Measurements from ENCODE around the gene WDPCP. TPM values are rescaled to one million over a fixed set of nuclear protein-coding genes. Genes with fewer than 3 reads are reported as not detected.

Gene WDPCP
- total and polyA plus RNA-seq, 10 of the 15 experiments (the other 5 are each of a cell fraction or from before 2014, with no cell fraction given) = 2.1 to 7.9 (median 4.6) TPM

DNA sequence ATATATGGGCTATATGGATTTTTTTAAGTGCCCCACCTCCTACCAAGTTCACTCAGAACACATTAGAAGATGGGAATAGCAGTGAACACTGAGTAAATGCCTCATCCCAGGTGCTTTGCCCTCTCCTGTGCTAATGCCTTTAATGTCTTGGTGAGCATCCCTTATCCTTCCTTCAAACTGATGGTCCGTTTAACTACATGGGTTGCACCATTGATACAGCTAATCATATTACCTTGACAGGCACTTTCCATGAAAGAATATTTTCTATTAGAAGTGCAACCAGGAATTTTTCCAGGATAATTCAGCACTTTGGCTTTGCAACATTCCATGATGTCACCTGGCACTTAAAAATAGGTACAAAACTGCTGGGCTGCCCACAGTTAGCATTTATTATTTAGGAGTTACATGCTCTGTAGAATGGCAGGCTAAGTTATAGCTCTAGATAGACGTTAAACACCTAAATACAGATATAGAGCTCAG is 74.0 kb downstream of the WDPCP start:
- TF ChIP-seq, protein P1, sequence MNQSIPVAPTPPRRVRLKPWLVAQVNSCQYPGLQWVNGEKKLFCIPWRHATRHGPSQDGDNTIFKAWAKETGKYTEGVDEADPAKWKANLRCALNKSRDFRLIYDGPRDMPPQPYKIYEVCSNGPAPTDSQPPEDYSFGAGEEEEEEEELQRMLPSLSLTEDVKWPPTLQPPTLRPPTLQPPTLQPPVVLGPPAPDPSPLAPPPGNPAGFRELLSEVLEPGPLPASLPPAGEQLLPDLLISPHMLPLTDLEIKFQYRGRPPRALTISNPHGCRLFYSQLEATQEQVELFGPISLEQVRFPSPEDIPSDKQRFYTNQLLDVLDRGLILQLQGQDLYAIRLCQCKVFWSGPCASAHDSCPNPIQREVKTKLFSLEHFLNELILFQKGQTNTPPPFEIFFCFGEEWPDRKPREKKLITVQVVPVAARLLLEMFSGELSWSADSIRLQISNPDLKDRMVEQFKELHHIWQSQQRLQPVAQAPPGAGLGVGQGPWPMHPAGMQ (IDR thresholded peaks at IDR 0.05; ENCODE audit: borderline replicate concordance) = no peak
- TF ChIP-seq, protein P2, sequence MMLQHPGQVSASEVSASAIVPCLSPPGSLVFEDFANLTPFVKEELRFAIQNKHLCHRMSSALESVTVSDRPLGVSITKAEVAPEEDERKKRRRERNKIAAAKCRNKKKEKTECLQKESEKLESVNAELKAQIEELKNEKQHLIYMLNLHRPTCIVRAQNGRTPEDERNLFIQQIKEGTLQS (IDR thresholded peaks at IDR 0.05; ENCODE audit: borderline replicate concordance, extremely low read depth, low read depth, low read length) = no peak
- TF ChIP-seq POLR2A (IDR thresholded peaks at IDR 0.05; ENCODE audit: low read depth, low read length) = no peak
- no peak for TF ChIP-seq IKZF2 (IDR thresholded peaks at IDR 0.05)
- H4K20me1 ChIP-seq (ENCODE audit: control insufficient read depth, insufficient read depth) = no peaks in the 10 kb centered on the region
- DNase-seq (ENCODE audit: low read depth, low spot score) (no peak), FAIRE-seq (no peak), ATAC-seq (no peak)
- 47% methylated on average over 2 of the region's 2 CpGs for WGBS (ENCODE audit: insufficient coverage, insufficient replicate concordance, low lambda C conversion rate, missing lambda C conversion rate)
- intact Hi-C loops (cut with micrococcal nuclease; ENCODE audit: unreplicated experiment) (no loop called here), in situ Hi-C loops (cut with MboI) (no loop called here)
- no peaks in the 10 kb centered on the region for H3K4me1 ChIP-seq (ENCODE audit: control insufficient read depth, insufficient read depth, low read length)
- no peaks in the 10 kb centered on the region; the same call in 2 of the 3 replicates for H3K9me3 ChIP-seq (replicated peaks; ENCODE audit: control insufficient read depth, insufficient read depth, low read length)
- no peaks in the 10 kb centered on the region for H3K79me2 ChIP-seq (ENCODE audit: control insufficient read depth, insufficient read depth, low read length)
- POLR2A ChIA-PET = no interaction called here
- BruUV-seq (replicated peaks) = no TSS peak
- H2AFZ ChIP-seq (ENCODE audit: control insufficient read depth, low read depth, low read length) = no peak overlapping the region
- H3K9ac ChIP-seq (ENCODE audit: control insufficient read depth, insufficient read depth, low read length) = no peak overlapping the region
- CTCF ChIA-PET = interaction anchor here (0.9 kb wide), 1 partner anchor 26 kb away, joined by 3 read pairs; no protein-coding TSS in a partner anchor
- H3K36me3 ChIP-seq (ENCODE audit: control insufficient read depth in 2 of 2, insufficient read depth in 2 of 2, low read length in 1 of 2) = no peaks in the 10 kb centered on the region
- H3K4me3 ChIP-seq = no peak overlapping the region
- SMC1A ChIA-PET (ENCODE audit: uncharacterized antibody, unreplicated experiment) = no interaction called here
- H3K4me2 ChIP-seq (ENCODE audit: control insufficient read depth, insufficient read depth) = no peak overlapping the region
- RAD21 ChIA-PET (ENCODE audit: unreplicated experiment) = no interaction called here
- H3K27ac ChIP-seq (ENCODE audit: control insufficient read depth, insufficient read depth) = no peak overlapping the region
- no peaks in the 10 kb centered on the region for H3K27me3 ChIP-seq (replicated peaks in 1 of 2; ENCODE audit: control insufficient read depth in 2 of 2, insufficient read depth in 2 of 2, low read length in 1 of 2)

DNA sequence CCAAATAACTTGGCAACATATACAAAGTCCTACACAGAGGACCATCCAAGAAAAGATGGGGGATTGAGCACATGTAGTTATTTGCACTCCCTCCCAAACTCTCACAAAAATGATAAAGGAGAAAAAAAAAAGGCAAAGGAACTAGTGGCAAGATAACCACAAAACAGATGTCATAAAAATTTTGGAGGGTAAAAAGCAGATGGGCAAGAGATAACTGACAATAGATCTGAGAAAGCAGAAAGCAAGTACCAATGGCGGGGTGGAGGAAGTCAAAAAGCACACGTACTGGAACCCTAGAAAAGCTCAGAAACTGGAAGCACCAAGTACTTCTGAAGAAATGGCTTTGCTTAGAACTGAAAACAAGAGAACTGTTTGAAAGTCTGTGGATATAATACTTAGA is 82.0 kb downstream of the WDPCP start:
- Histone ChIP-seq H4K20me1 (ENCODE audit: control insufficient read depth, insufficient read depth) (no peaks in the 10 kb centered on the region), H3K79me2 (ENCODE audit: control insufficient read depth, insufficient read depth, low read length) (no peaks in the 10 kb centered on the region), H3K4me1 (ENCODE audit: control insufficient read depth, insufficient read depth, low read length) (no peaks in the 10 kb centered on the region), H3K27me3 (replicated peaks in 1 of 2; ENCODE audit: control insufficient read depth in 2 of 2, insufficient read depth in 2 of 2, low read length in 1 of 2) (no peaks in the 10 kb centered on the region), H3K4me3 (no peak overlapping the region), H3K36me3 (ENCODE audit: control insufficient read depth in 2 of 2, insufficient read depth in 2 of 2, low read length in 1 of 2) (no peaks in the 10 kb centered on the region), H3K27ac (ENCODE audit: control insufficient read depth, insufficient read depth) (no peak overlapping the region), H2AFZ (ENCODE audit: control insufficient read depth, low read depth, low read length) (no peak overlapping the region), H3K4me2 (ENCODE audit: control insufficient read depth, insufficient read depth) (no peak overlapping the region), H3K9ac (ENCODE audit: control insufficient read depth, insufficient read depth, low read length) (no peak overlapping the region), H3K9me3 (replicated peaks; ENCODE audit: control insufficient read depth, insufficient read depth, low read length) (no peaks in the 10 kb centered on the region)
- ChIA-PET RAD21 (ENCODE audit: unreplicated experiment) (no interaction called here), SMC1A (ENCODE audit: uncharacterized antibody, unreplicated experiment) (no interaction called here), POLR2A (no interaction called here), CTCF (no interaction called here)
- DNase-seq (ENCODE audit: low read depth, low spot score) (no peak), FAIRE-seq (no peak), ATAC-seq (no peak)
- no peak for TF ChIP-seq NFYB (IDR thresholded peaks at IDR 0.05; ENCODE audit: insufficient read depth, low read depth, low read length)
- TF ChIP-seq, protein P3, sequence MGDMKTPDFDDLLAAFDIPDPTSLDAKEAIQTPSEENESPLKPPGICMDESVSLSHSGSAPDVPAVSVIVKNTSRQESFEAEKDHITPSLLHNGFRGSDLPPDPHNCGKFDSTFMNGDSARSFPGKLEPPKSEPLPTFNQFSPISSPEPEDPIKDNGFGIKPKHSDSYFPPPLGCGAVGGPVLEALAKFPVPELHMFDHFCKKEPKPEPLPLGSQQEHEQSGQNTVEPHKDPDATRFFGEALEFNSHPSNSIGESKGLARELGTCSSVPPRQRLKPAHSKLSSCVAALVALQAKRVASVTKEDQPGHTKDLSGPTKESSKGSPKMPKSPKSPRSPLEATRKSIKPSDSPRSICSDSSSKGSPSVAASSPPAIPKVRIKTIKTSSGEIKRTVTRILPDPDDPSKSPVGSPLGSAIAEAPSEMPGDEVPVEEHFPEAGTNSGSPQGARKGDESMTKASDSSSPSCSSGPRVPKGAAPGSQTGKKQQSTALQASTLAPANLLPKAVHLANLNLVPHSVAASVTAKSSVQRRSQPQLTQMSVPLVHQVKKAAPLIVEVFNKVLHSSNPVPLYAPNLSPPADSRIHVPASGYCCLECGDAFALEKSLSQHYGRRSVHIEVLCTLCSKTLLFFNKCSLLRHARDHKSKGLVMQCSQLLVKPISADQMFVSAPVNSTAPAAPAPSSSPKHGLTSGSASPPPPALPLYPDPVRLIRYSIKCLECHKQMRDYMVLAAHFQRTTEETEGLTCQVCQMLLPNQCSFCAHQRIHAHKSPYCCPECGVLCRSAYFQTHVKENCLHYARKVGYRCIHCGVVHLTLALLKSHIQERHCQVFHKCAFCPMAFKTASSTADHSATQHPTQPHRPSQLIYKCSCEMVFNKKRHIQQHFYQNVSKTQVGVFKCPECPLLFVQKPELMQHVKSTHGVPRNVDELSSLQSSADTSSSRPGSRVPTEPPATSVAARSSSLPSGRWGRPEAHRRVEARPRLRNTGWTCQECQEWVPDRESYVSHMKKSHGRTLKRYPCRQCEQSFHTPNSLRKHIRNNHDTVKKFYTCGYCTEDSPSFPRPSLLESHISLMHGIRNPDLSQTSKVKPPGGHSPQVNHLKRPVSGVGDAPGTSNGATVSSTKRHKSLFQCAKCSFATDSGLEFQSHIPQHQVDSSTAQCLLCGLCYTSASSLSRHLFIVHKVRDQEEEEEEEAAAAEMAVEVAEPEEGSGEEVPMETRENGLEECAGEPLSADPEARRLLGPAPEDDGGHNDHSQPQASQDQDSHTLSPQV (IDR thresholded peaks at IDR 0.05) = no peak
- WGBS (ENCODE audit: insufficient coverage, insufficient replicate concordance, low lambda C conversion rate, missing lambda C conversion rate) = 5% methylated on average over 2 of the region's 2 CpGs
- BruUV-seq (replicated peaks) = no TSS peak
- intact Hi-C loops (cut with micrococcal nuclease; ENCODE audit: unreplicated experiment) (no loop called here), in situ Hi-C loops (cut with MboI) (no loop called here)
